PC-9 (cell line): Measurements from ENCODE around the gene LONRF3. TPM values are rescaled to one million over a fixed set of nuclear protein-coding genes. Genes with fewer than 3 reads are reported as not detected.

ENCODE experiments used
- BruUV-seq: library from RNA; stranded (reverse); fragments of 400-500 nt; replicated peaks from 2 replicates; lab custom pipeline; 2021; lab: Mats Ljungman, UMichigan
- CTCF ChIA-PET: fragments of 300-600 bp; sonication (Branson Sonifier 250); formaldehyde crosslinking; loops from one replicate; lab custom pipeline; 2022; ENCODE audit warnings: antibody characterized with exemption; lab: Charles Lee
- POLR2A ChIA-PET: fragments of 300-600 bp; sonication (Branson Sonifier 250); formaldehyde crosslinking; loops from one replicate; lab custom pipeline; 2022; ENCODE audit warnings: antibody characterized with exemption; ENCODE audit not compliant: unreplicated experiment; lab: Charles Lee
- DNase-seq, 2 experiments: peaks; one replicate each; pipeline versions ENCODE4 v3.0.0 to v3.0.0-alpha.2; 2015 to 2022; ENCODE audit warnings: mixed read lengths in 1 of 2
- H2AFZ ChIP-seq: fragments of 200-600 bp; sonication (generic); 2 replicates; pipeline ENCODE4 v1.8.1; 2017; ENCODE audit warnings: antibody characterized with exemption
- H3F3A ChIP-seq: fragments of 200-600 bp; sonication (generic); 2 replicates; pipeline ENCODE4 v1.8.1; 2017; ENCODE audit warnings: antibody characterized with exemption, mild to moderate bottlenecking, low read depth; ENCODE audit not compliant: insufficient read depth
- H3K27ac ChIP-seq: fragments of 200-600 bp; sonication (generic); 2 replicates; pipeline ENCODE4 v1.6.1; 2016; ENCODE audit warnings: mixed run types
- H3K27me3 ChIP-seq: fragments of 200-600 bp; sonication (generic); 2 replicates; pipeline ENCODE4 v1.6.1; 2016; ENCODE audit warnings: low read depth, mixed run types; ENCODE audit not compliant: insufficient read depth
- H3K36me3 ChIP-seq: fragments of 200-600 bp; sonication (generic); 2 replicates; pipeline ENCODE4 v1.6.1; 2016; ENCODE audit warnings: low read depth, mixed run types
- H3K4me1 ChIP-seq: fragments of 200-600 bp; sonication (generic); replicated peaks from 2 replicates; pipeline ENCODE4 v1.6.1; 2016; ENCODE audit warnings: mixed run types; ENCODE audit not compliant: insufficient read depth
- H3K4me2 ChIP-seq: fragments of 200-600 bp; sonication (generic); 2 replicates; pipeline ENCODE4 v1.6.1; 2017; ENCODE audit warnings: mixed run types
- H3K4me3 ChIP-seq: fragments of 200-600 bp; sonication (generic); 2 replicates; pipeline ENCODE4 v1.6.1; 2016; ENCODE audit warnings: mixed run types
- H3K79me2 ChIP-seq: fragments of 200-600 bp; sonication (generic); 2 replicates; pipeline ENCODE4 v1.6.1; 2017; ENCODE audit warnings: low read depth, mixed run types
- H3K9me2 ChIP-seq: fragments of 200-600 bp; sonication (generic); 2 replicates; pipeline ENCODE4 v1.8.1; 2017; ENCODE audit warnings: mild to moderate bottlenecking; ENCODE audit not compliant: insufficient read depth
- H3K9me3 ChIP-seq: fragments of 200-600 bp; sonication (generic); 2 replicates; pipeline ENCODE4 v1.8.1; 2016; ENCODE audit warnings: low read depth; ENCODE audit not compliant: insufficient read depth
- H4K20me1 ChIP-seq: fragments of 200-600 bp; sonication (generic); 2 replicates; pipeline ENCODE4 v1.8.1; 2017; ENCODE audit not compliant: insufficient read depth
- CTCF ChIP-seq: fragments of 200-600 bp; sonication (generic); conservative IDR thresholded peaks from 2 replicates; pipeline ENCODE4 v1.6.1; 2017; ENCODE audit warnings: mixed run types, antibody characterized with exemption, mild to moderate bottlenecking, moderate library complexity
- EZH2 ChIP-seq: fragments of 200-600 bp; sonication (generic); IDR thresholded peaks from 2 replicates; pipeline ENCODE4 v1.8.0; 2017; ENCODE audit warnings: antibody characterized with exemption, low read depth
- intact Hi-C: fragments of 100-400 bp; cut with micrococcal nuclease; formaldehyde crosslinking; loops from one replicate; pipeline ENCODE4 v1.10.0; 2022; ENCODE audit not compliant: unreplicated experiment
- total RNA-seq: library from RNA; stranded (reverse); gene quantifications from 2 replicates; pipeline ENCODE4 v1.2.3, GENCODE V29; 2021

LONRF3 gene
- total RNA-seq, 1 experiment from 2014 or later = 6.3 TPM

GRCh38 chrX:119041175-119041574 is 66.8 kb downstream of the LONRF3 start:
- Histone ChIP-seq H3K4me1 (peaks cover 53% of the 10 kb centered on the region), H3K36me3 (no peaks in the 10 kb centered on the region), H3K27ac (peak overlapping the region; percentile 33), H4K20me1 (no peaks in the 10 kb centered on the region), H2AFZ (no peak overlapping the region), H3K4me3 (no peak overlapping the region), H3K4me2 (peak overlapping the region; percentile 19; the same call in 1 of the 2 replicates), H3K79me2 (no peaks in the 10 kb centered on the region), H3F3A (peaks cover 36% of the 10 kb centered on the region; the same call in 1 of the 2 replicates), H3K9me2 (no peaks in the 10 kb centered on the region), H3K9me3 (no peaks in the 10 kb centered on the region), H3K27me3 (no peaks in the 10 kb centered on the region)
- BruUV-seq = no TSS peak
- DNase-seq = peak; percentile 63 to 93
- TF ChIP-seq EZH2 = no peak
- TF ChIP-seq CTCF = no peak
- intact Hi-C loops = loop anchor here (1.0 to 10.0 kb wide), 2 partner anchors 26 to 316 kb away; partner anchors contain the start of gene IL13RA1
- CTCF ChIA-PET = interaction anchor here (1.1 kb wide), 1 partner anchor 26 kb away, joined by 18 read pairs; no protein-coding TSS in a partner anchor
- POLR2A ChIA-PET = interaction anchor here (0.6 to 0.7 kb wide), 2 partner anchors 18 to 26 kb away, joined by 3 to 4 read pairs; no protein-coding TSS in a partner anchor

DNA sequence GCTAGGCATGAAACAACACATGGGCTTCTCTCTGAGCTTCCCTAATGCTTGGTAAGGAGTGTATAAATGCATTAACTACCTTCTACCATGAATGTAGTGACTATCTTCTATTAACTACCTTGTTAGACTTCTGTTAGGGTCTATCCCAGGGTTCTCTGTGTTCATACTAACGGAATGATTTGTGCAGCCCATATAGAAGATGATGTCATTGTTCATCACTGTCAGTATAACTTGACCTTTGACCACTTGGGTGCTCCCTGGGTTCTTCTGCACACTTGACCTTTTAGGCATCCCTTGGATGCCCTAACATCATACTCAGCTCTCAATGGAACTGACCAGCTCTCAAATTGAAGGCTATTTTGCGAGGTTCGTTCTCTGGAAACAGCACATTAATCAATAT is 67.6 kb downstream of the LONRF3 start:
- no peaks in the 10 kb centered on the region for H3K36me3 ChIP-seq
- no peak for DNase-seq
- H2AFZ ChIP-seq = no peak overlapping the region
- ChIA-PET POLR2A (no interaction called here), CTCF (no interaction called here)
- peak overlapping the region; percentile 19; the same call in 1 of the 2 replicates for H3K4me2 ChIP-seq
- no peak overlapping the region for H3K4me3 ChIP-seq
- no peaks in the 10 kb centered on the region for H3K9me2 ChIP-seq
- peaks cover 31% of the 10 kb centered on the region; the same call in 1 of the 2 replicates for H3F3A ChIP-seq
- peaks cover 44% of the 10 kb centered on the region for H3K4me1 ChIP-seq
- no TSS peak for BruUV-seq
- no peak overlapping the region for H3K27ac ChIP-seq
- intact Hi-C loops = loop anchor here (10.0 kb wide), 1 partner anchor 317 kb away; the partner anchor contains the start of gene IL13RA1
- no peaks in the 10 kb centered on the region for H4K20me1 ChIP-seq
- no peaks in the 10 kb centered on the region for H3K9me3 ChIP-seq
- TF ChIP-seq CTCF (no peak), EZH2 (no peak)
- H3K79me2 ChIP-seq = no peaks in the 10 kb centered on the region
- no peaks in the 10 kb centered on the region for H3K27me3 ChIP-seq

DNA sequence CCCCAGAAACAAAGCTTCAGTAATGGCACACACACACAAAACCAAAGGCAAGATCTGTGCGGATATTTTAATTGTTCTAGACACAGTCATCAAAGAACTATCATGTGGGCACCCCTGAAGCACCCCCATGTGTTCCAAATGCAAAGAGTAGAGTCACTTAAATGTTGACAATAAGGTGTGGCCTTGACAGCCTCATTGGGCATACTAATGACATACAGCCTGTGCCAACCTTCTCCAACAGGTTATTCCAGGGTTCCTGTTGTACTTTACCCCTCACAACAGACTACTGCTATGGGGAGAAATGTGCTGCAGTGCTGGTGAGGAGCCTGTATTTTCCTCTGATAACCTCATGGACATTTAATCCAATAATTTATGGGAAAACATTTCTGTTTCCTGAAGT is 68.6 kb downstream of the LONRF3 start:
- ChIA-PET POLR2A (no interaction called here), CTCF (interaction anchor here (0.6 kb wide), 1 partner anchor 177 kb away, joined by 3 read pairs; no protein-coding TSS in a partner anchor)
- H3K9me2 ChIP-seq = no peaks in the 10 kb centered on the region
- no peaks in the 10 kb centered on the region for H3K9me3 ChIP-seq
- no peaks in the 10 kb centered on the region for H3K36me3 ChIP-seq
- H3K79me2 ChIP-seq = no peaks in the 10 kb centered on the region
- no peak overlapping the region for H3K4me3 ChIP-seq
- no TSS peak for BruUV-seq
- no peak for TF ChIP-seq EZH2
- no peak for TF ChIP-seq CTCF
- H4K20me1 ChIP-seq = no peaks in the 10 kb centered on the region
- H3K4me1 ChIP-seq = peaks cover 39% of the 10 kb centered on the region
- H3K27ac ChIP-seq = no peak overlapping the region
- peak in 1 of 2 experiments; percentile 54 for DNase-seq
- peaks cover 27% of the 10 kb centered on the region; the same call in 1 of the 2 replicates for H3F3A ChIP-seq
- H3K27me3 ChIP-seq = no peaks in the 10 kb centered on the region
- H2AFZ ChIP-seq = no peak overlapping the region
- H3K4me2 ChIP-seq = peak overlapping the region; percentile 12; the same call in 1 of the 2 replicates
- intact Hi-C loops = loop anchor here (10.0 kb wide), 1 partner anchor 318 kb away; the partner anchor contains the start of gene IL13RA1
